Natural killer cell (primary cell): ENCODE measurements around the gene DCAF8L2. TPM values are rescaled to one million over a fixed set of nuclear protein-coding genes. Genes with fewer than 3 reads are reported as not detected.
"Not testable (repeated sequence)": the region's sequence is repeated elsewhere in the genome, so short reads cannot be mapped to it uniquely, and the experiment has no call there.

Source experiments
- ATAC-seq, 3 donors: fragments of 150-1000 bp in 2 of 3; fragments of 200-7000 bp in 1 of 3; cut with Tn5 transposase; 1 replicate in 1 of 3; 2 replicates in 2 of 3; pipeline ENCODE4 v1.10.0; 2021; ENCODE audit warnings: mild to moderate bottlenecking in 2 of 3, moderate library complexity in 2 of 3
- DNase-seq, 2 donors: peaks; one replicate each; pipeline versions ENCODE4 v3.0.0 to v3.0.0-alpha.2; 2013 to 2021; ENCODE audit warnings: mixed read lengths in 1 of 2
- H3K27ac ChIP-seq: one replicate; pipeline ENCODE4 v1.5.1; 2013; ENCODE audit warnings: mild to moderate bottlenecking, low read length
- H3K27me3 ChIP-seq: one replicate; pipeline ENCODE4 v1.6.1; 2013; ENCODE audit warnings: low read length; ENCODE audit not compliant: control insufficient read depth, insufficient read depth
- H3K36me3 ChIP-seq: one replicate; pipeline ENCODE4 v1.6.1; 2013; ENCODE audit warnings: low read length; ENCODE audit not compliant: control insufficient read depth, insufficient read depth
- H3K4me1 ChIP-seq: one replicate; pipeline ENCODE4 v1.6.1; 2013; ENCODE audit warnings: low read length; ENCODE audit not compliant: control insufficient read depth, insufficient read depth
- H3K4me3 ChIP-seq: one replicate; pipeline ENCODE4 v1.5.1; 2013; ENCODE audit warnings: low read length
- H3K9me3 ChIP-seq: one replicate; pipeline ENCODE4 v1.6.1; 2013; ENCODE audit warnings: low read length; ENCODE audit not compliant: control insufficient read depth, insufficient read depth
- H3K27ac Mint-ChIP-seq, 2 donors: one replicate each; pipeline ENCODE4 v1.8.0; 2022; ENCODE audit warnings: mild to moderate bottlenecking in 2 of 2, mixed read lengths in 2 of 2, moderate library complexity in 1 of 2
- H3K27me3 Mint-ChIP-seq, 2 donors: one replicate each; pipeline ENCODE4 v1.8.0; 2022; ENCODE audit warnings: low read depth in 2 of 2, mixed read lengths in 2 of 2
- H3K36me3 Mint-ChIP-seq: one replicate; pipeline ENCODE4 v1.8.0; 2022; ENCODE audit warnings: mixed read lengths
- H3K4me1 Mint-ChIP-seq, 2 donors: one replicate each; pipeline ENCODE4 v1.8.0; 2022; ENCODE audit warnings: mixed read lengths in 2 of 2
- H3K4me3 Mint-ChIP-seq: one replicate; pipeline ENCODE4 v1.8.0; 2022; ENCODE audit warnings: mild to moderate bottlenecking, moderate library complexity, mixed read lengths
- H3K9me3 Mint-ChIP-seq, 2 donors: one replicate each; pipeline ENCODE4 v1.8.0; 2022; ENCODE audit warnings: mixed read lengths in 2 of 2
- CTCF ChIP-seq: fragments of 200-600 bp; IDR thresholded peaks from one replicate; pipeline ENCODE4 v1.8.0; 2022; ENCODE audit warnings: antibody characterized with exemption
- WGBS: methylation state at CpG from one replicate; pipeline ENCODE4 v1.1.7; 2013; ENCODE audit warnings: missing lambda C conversion rate; ENCODE audit not compliant: insufficient coverage; 5-methylcytosine and 5-hydroxymethylcytosine counted together
- intact Hi-C: fragments of 100-400 bp; cut with micrococcal nuclease; formaldehyde crosslinking; loops from one replicate; pipeline ENCODE4 v1.14.2; 2022
- total RNA-seq, 4 donors: library from RNA; stranded (reverse); fragments of 120-200 nt in 1 of 4; gene quantifications; one replicate each; pipeline versions ENCODE4 v1.2.3 to v1.2.4, GENCODE V29; 2013 to 2022

The DCAF8L2 gene
- not detected for total RNA-seq
- not detected for total RNA-seq (2013)

DNA sequence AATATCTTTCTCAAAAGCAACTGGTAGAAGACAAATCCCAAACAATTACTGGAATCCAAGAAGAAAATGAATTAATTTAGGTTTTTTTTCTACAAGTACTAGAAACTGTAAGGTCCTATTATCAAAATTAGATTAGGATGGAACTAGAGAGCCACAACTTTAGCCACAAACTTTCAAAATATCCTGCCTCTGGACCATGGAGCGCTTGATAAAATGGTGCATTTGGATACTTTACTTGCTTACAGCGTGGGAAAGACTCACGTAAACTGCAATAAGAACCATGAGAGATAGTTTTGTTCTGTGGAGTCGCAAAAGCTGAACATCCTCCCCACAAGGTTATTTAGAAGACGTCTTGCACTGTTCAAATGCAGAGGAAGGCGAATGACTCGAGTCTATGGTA, at the start of gene DCAF8L2:
TSS of gene DCAF8L2 (plus strand) at position 301 of the 400 bp plus-strand sequence. CDS start 156,552 bp downstream, outside the sequence.
- no peak for ATAC-seq
- intact Hi-C loops, result no loop called here

DNA sequence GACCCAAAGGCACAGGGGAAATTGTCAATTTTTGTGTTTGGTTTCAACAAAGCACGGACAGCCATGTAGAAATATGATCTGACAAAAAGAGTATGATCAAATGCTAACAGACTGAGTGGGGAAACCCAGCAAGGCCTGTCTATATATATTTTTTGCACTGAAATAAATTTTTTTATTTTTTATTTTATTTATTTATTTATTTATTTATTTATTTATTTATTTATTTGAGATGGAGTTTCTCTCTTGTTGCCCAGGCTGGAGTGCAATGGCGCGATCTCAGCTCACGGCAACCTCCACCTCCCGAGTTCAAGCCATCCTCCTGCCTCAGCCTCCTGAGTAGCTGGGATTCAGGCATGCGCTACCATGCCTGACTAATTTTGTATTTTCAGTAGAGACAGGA, 49.0 kb upstream of the DCAF8L2 start:
- H3K9me3 ChIP-seq, H3K4me1 ChIP-seq, H3K4me3 ChIP-seq, H3K36me3 ChIP-seq, H3K4me3 Mint-ChIP-seq, H3K4me1 Mint-ChIP-seq, H3K27ac ChIP-seq, H3K27ac Mint-ChIP-seq, intact Hi-C loops, ATAC-seq, DNase-seq, H3K36me3 Mint-ChIP-seq, H3K27me3 Mint-ChIP-seq, H3K27me3 ChIP-seq, H3K9me3 Mint-ChIP-seq: not testable (repeated sequence)
- WGBS, result 91% methylated on average over 5 of the region's 6 CpGs

More for the DNA sequence above, at the start of gene DCAF8L2:
- no peaks in the 10 kb centered on the region for H3K9me3 ChIP-seq
- H3K27ac ChIP-seq, result no peak within 1 kb of the TSS
- DNase-seq, result no peak
- Mint-ChIP-seq H3K4me3 (no peak within 1 kb of the TSS), H3K9me3 (peaks cover 4 to 7% of the 10 kb centered on the region in 2 donors), H3K27me3 (no peaks in the 10 kb centered on the region), H3K4me1 (no peaks in the 10 kb centered on the region), H3K36me3 (no peaks in the 10 kb centered on the region), H3K27ac (no peak within 1 kb of the TSS)
- H3K4me1 ChIP-seq, result no peaks in the 10 kb centered on the region
- 85% methylated on average over 3 of the region's 7 CpGs for WGBS
- TF ChIP-seq CTCF, result no peak
- H3K36me3 ChIP-seq, result no peaks in the 10 kb centered on the region
- no peak within 1 kb of the TSS for H3K4me3 ChIP-seq
- H3K27me3 ChIP-seq, result no peaks in the 10 kb centered on the region

DNA sequence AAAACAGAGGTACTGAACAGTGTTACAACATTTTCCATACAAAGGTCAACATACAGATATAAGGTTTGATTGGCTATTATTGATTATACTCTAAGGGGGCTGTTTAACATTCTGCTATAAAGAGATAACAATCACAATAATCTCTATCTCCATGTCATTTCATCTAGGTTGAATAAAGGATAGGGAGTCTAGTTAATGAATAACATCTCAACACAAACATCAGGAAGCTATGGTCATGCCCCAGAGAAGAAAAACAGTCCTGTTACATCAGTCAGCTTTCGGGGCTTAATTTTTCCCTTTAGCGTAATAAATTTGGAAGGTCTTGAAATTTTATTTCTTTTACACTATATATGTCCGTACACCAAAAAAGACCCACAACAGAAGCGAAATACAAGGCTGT, 41.5 kb upstream of the DCAF8L2 start:
- Mint-ChIP-seq H3K36me3 (no peaks in the 10 kb centered on the region), H3K27me3 (no peaks in the 10 kb centered on the region), H3K4me3 (no peak overlapping the region), H3K9me3 (peaks cover 2 to 9% of the 10 kb centered on the region in 2 donors), H3K27ac (no peak overlapping the region), H3K4me1 (no peaks in the 10 kb centered on the region)
- Histone ChIP-seq H3K27me3 (no peaks in the 10 kb centered on the region), H3K9me3 (no peaks in the 10 kb centered on the region), H3K4me1 (no peaks in the 10 kb centered on the region), H3K4me3 (no peak overlapping the region), H3K27ac (no peak overlapping the region), H3K36me3 (no peaks in the 10 kb centered on the region)
- no peak for DNase-seq
- WGBS, result no CpG with 5 or more reads among the region's 4 CpGs
- no peak for TF ChIP-seq CTCF
- no peak for ATAC-seq
- intact Hi-C loops, result no loop called here

DNA sequence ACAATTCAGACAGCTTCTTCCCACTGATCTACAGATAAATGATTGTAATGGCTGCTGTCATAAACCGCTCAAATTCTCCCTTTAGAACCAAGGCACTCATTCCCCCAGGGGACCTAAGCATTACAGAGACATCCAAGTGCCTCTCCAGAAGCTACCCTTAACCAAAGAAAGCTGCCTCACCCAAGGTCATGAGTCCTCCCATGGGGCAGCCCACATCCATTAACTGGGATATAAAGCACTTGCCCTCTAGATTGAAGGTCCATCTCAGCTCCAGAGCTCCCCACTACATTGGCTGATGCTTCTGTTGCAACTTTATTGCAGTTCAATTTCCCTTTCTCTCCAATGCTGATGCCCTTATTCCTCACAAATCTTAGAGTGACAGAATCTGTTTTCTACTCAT, 40.5 kb upstream of the DCAF8L2 start:
- no peak for ATAC-seq
- WGBS, result no CpG with 5 or more reads among the region's 1 CpG
- TF ChIP-seq CTCF, result no peak
- H3K4me3 Mint-ChIP-seq, result no peak overlapping the region
- Histone ChIP-seq H3K9me3 (peaks cover 2% of the 10 kb centered on the region), H3K4me1 (no peaks in the 10 kb centered on the region), H3K27ac (no peak overlapping the region), H3K4me3 (no peak overlapping the region), H3K27me3 (no peaks in the 10 kb centered on the region), H3K36me3 (no peaks in the 10 kb centered on the region)
- DNase-seq, result no peak
- no peaks in the 10 kb centered on the region for H3K4me1 Mint-ChIP-seq
- H3K27ac Mint-ChIP-seq, result no peak overlapping the region
- peaks cover 2 to 7% of the 10 kb centered on the region in 2 donors for H3K9me3 Mint-ChIP-seq
- intact Hi-C loops, result no loop called here
- H3K36me3 Mint-ChIP-seq, result no peaks in the 10 kb centered on the region
- H3K27me3 Mint-ChIP-seq, result no peaks in the 10 kb centered on the region
